WERI-Rb-1 (cell line): ENCODE data around the gene SLCO2B1.

Experiments used
- DNase-seq: peaks from one replicate; pipeline ENCODE4 v3.0.0-alpha.2; 2020
- H3K27ac ChIP-seq: fragments of 250-450 bp; sonication (Bioruptor Pico); 2 replicates; pipeline ENCODE4 v1.5.1; 2020; ENCODE audit warnings: mild to moderate bottlenecking, moderate library complexity
- H3K27me3 ChIP-seq: fragments of 250-450 bp; sonication (Bioruptor Pico); 2 replicates; pipeline ENCODE4 v1.5.1; 2021; ENCODE audit warnings: mild to moderate bottlenecking, low read depth, moderate library complexity; ENCODE audit not compliant: insufficient read depth, severe bottlenecking
- H3K36me3 ChIP-seq: fragments of 250-450 bp; sonication (Bioruptor Pico); 2 replicates; pipeline ENCODE4 v1.5.1; 2020; ENCODE audit warnings: mild to moderate bottlenecking, moderate library complexity
- H3K4me3 ChIP-seq: 2 replicates; pipeline ENCODE4 v1.5.1; 2011; ENCODE audit warnings: low read depth, mild to moderate bottlenecking, control low read depth, low read length
- H3K9me3 ChIP-seq: fragments of 250-450 bp; sonication (Bioruptor Pico); 2 replicates; pipeline ENCODE4 v1.5.1; 2021; ENCODE audit warnings: mild to moderate bottlenecking, moderate library complexity; ENCODE audit not compliant: severe bottlenecking
- CTCF ChIP-seq: IDR thresholded peaks from 2 replicates; pipeline ENCODE4 v1.5.1; 2011; ENCODE audit warnings: low read depth, mild to moderate bottlenecking, control low read depth, inconsistent platforms, low read length

SLCO2B1 gene

GRCh38 chr11:75166791-75167190 is 15.9 kb downstream of the SLCO2B1 start:
- Histone ChIP-seq H3K27me3 (no peaks in the 10 kb centered on the region), H3K4me3 (no peak overlapping the region), H3K9me3 (no peaks in the 10 kb centered on the region), H3K36me3 (no peaks in the 10 kb centered on the region), H3K27ac (no peak overlapping the region)
- no peak for DNase-seq
- no peak for TF ChIP-seq CTCF

DNA sequence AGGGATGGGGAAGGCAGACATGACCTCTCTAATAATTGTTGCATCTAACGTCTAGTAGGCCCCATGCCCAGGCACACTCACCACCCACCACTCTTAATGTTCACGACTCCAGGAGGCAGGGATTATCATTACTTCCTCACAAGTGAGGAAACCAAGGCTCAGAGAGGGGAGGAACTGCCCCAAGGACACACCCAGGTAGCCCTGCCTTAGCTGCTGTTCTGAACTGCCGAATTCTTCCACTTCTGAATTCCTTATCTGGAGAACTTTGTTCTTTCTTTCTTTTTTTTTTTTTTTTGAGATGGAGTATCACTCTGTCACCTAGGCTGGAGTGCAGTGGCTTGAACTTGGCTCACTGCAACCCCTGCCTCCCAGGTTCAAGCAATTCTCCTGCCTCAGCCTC is 16.7 kb downstream of the SLCO2B1 start:
- no peak for DNase-seq
- H3K9me3 ChIP-seq: no peaks in the 10 kb centered on the region
- no peak for TF ChIP-seq CTCF
- no peaks in the 10 kb centered on the region for H3K36me3 ChIP-seq
- no peak overlapping the region for H3K27ac ChIP-seq
- no peaks in the 10 kb centered on the region for H3K27me3 ChIP-seq
- H3K4me3 ChIP-seq: no peak overlapping the region

DNA sequence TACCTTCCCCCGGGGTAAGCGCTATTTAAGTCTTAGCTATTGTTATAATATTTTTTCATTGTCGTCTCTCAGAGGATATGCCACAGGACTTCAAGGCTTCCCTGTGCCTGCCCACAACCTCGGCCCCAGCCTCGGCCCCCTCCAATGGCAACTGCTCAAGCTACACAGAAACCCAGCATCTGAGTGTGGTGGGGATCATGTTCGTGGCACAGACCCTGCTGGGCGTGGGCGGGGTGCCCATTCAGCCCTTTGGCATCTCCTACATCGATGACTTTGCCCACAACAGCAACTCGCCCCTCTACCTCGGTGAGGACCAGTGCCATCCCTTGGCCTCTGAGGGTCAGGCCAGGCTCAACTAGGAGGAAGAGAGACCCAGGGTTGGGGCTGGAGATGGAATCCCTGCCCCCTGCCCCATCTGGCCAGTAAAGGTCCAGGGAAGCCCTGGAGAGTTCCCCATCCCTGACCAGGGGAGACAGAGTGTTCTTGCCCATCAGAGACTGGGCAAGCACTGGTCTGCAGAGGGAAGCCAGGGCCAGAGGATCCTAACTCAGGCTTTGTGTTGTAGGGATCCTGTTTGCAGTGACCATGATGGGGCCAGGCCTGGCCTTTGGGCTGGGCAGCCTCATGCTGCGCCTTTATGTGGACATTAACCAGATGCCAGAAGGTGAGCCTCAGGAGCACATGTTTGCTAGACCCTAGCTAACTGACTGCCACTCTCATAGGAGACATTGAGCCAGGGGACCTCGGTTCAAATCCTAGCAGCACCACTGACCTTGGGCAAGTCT is 18.4 kb downstream of the SLCO2B1 start:
- no peak for TF ChIP-seq CTCF
- Histone ChIP-seq H3K4me3 (no peak overlapping the region), H3K36me3 (no peaks in the 10 kb centered on the region), H3K27ac (no peak overlapping the region), H3K9me3 (no peaks in the 10 kb centered on the region), H3K27me3 (no peaks in the 10 kb centered on the region)
- DNase-seq: no peak

DNA sequence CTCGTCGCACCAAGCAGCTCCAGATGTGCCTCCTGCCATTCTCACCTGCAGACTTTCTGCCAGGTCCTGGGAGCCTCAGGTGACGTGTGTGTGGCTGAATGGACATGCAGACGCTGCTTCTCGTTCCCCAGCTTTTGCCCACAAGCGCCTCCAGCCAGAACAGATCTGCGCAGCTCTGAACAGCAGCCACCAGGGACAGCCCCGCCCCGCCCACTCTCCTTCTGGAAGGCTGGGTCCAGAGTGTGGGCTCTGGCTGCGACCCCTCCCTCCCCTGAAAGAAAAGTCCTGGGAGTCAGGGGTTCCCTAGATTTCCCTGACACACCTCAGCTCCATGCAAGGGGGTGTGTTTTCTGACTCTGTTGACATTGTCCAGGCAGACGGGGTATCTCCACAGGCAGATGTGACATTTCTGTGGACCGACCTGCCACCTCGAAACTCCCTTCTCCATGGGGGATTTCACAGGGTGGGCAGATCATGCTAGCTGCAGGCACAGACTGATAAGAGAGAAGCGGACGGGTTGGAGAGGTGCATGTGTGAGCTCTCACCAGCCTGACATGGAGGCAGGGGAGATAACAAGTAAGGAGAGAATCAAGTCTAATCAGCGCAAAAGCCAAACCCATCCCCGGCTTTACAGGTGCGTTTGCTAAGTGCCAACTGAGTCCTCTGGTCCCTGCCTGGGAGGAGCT is 19.8 kb downstream of the SLCO2B1 start:
- no peaks in the 10 kb centered on the region for H3K27me3 ChIP-seq

GRCh38 chr11:75173336-75173735 is 22.4 kb downstream of the SLCO2B1 start:
- Histone ChIP-seq H3K36me3 (no peaks in the 10 kb centered on the region), H3K27me3 (no peaks in the 10 kb centered on the region), H3K9me3 (no peaks in the 10 kb centered on the region), H3K27ac (no peak overlapping the region), H3K4me3 (no peak overlapping the region)
- DNase-seq: no peak
- TF ChIP-seq CTCF: no peak

More for the DNA sequence above, 19.8 kb downstream of the SLCO2B1 start:
- no peak for TF ChIP-seq CTCF
- DNase-seq: no peak
- Histone ChIP-seq H3K27ac (no peak overlapping the region), H3K36me3 (no peaks in the 10 kb centered on the region), H3K4me3 (no peak overlapping the region), H3K9me3 (no peaks in the 10 kb centered on the region)
